ENCODE measurements around the gene WNT2.

WNT2 gene

DNA sequence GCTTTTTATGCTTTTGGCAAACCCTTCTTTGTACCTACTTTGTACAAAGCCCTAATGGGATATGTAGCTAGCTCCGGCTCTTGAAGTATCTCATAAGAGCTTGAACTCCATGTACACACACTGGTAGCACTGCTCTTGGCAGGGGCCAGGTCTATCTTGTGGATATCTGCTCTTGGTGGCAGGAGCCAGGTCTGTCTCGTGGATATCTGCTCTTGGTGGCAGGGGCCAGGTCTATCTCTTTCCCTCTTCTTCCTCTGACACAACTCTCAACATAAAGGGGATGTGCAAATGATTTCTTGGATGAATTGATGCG is 91.9 kb downstream of the WNT2 start:
- TF ChIP-seq GATA1 (IDR thresholded peaks at IDR 0.05; ENCODE audit: low read depth, low read length) = no peak
- no peak for TF ChIP-seq POLR2A (IDR thresholded peaks at IDR 0.05; ENCODE audit: low read length)
- DNase-seq = no peak

DNA sequence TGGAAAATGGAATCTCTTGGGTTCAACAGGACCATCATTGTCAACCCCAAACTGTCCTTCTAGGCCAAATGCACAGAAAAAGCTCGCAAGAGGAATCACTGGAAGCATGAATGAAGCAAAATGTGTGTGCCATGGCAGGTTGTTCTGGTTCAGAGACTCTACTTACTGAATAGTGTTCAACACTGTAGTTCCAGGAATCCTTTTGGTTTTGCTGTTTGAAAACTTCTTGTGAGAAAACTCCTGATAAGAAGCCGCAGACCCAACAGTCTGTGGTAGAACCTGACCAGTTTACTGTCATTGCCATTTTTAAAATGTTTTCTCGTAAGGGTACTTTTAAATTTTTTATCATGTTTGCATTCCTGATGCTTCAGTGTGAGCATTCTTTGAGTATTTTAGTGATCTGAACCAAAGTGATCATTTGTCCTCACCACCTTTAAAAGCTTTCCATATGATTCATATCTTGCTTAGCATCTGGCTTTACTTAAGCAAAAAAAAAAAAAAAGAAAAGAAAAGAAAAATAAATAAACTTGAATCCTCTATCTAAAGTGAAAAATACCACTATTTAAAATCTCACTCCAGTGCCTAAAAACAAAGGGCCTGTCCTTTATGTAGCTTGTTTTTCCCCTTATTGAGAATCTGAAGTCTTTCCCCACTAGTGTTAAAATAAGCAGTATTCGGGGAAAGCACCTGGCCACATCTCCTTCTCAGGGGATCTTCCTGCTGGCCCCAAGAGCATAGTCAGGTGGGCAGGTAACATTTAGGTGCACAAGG is 92.4 kb downstream of the WNT2 start:
- DNase-seq = no peak
- TF ChIP-seq POLR2A (IDR thresholded peaks at IDR 0.05; ENCODE audit: low read length) (no peak), GATA1 (IDR thresholded peaks at IDR 0.05; ENCODE audit: low read depth, low read length) (no peak)

DNA sequence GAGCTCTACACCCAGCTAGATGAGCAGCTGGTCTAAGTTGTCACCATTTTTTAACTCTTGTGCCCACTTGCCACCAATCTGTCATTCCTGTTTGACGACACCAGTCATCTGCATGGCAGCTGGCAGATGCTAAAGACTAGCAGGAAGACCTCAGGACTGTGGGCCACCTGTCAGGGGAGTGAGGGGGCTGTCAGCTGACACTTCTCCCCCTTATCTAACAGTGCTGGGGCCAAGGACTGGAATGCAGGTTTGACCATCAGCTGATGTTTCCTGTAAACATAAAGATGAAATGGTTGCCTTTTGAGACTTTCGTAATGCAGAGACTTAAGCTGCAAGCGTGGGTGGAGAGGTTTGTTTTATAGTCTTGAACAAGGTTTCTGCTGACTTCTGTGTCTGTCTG is 93.5 kb downstream of the WNT2 start:
- no peak for DNase-seq
- no peak for TF ChIP-seq POLR2A (IDR thresholded peaks at IDR 0.05; ENCODE audit: low read length)
- TF ChIP-seq GATA1 (IDR thresholded peaks at IDR 0.05; ENCODE audit: low read depth, low read length) = no peak

DNA sequence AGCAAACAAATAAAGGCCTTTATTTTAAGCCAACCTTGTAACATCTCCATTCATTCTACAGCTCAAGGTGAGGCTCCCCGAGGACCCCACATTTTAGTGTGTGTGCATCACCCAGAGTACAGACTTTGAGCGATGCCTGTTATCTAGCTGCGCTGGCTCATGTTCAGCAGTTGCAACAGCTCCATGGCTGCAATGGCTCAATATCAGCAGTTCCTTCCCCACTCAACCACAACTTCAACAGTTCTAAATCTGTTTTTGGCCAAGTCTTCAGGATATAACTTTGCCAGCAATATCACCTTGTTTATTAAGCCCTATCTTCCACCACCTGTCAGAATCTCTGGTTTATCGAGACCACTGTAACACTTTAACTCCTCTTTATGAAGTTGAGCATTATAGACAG is 95.8 kb downstream of the WNT2 start:
- TF ChIP-seq POLR2A (IDR thresholded peaks at IDR 0.05; ENCODE audit: low read length) = no peak
- TF ChIP-seq GATA1 (IDR thresholded peaks at IDR 0.05; ENCODE audit: low read depth, low read length) = no peak
- no peak for DNase-seq

DNA sequence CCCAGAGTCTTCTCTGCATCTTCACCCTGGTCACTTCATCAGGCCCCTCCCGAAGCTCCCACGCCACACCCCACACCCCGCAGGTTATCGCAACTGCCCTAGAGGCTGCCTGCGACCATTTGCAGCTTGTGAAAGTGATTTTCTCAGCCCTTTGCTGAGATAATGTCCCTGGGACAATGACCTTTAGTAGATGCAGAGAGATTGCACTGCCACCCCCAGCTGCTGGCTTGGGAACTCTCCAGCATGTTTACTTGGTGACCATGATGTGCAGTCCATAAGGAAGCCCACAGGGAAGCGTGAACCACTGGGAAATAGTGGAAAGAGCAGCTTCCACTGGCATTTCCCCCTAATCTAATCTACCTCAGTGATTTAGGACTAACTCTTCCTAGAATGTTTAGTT is 97.3 kb downstream of the WNT2 start:
- DNase-seq = no peak
- TF ChIP-seq GATA1 (IDR thresholded peaks at IDR 0.05; ENCODE audit: low read depth, low read length) (no peak), POLR2A (IDR thresholded peaks at IDR 0.05; ENCODE audit: low read length) (no peak)
